ENCODE data around the gene RIMS4.

RIMS4 gene

GRCh38 chr20:44715499-44716308 is 94.6 kb downstream of the RIMS4 start:
- no peak for DNase-seq

- no peak for DNase-seq
Measured at GRCh38 chr20:44714701-44715498, 95.4 kb downstream of the RIMS4 start, which contains the start of gene CCN5. CCN5 (plus strand) TSS chr20:44715369; CDS start chr20:44715391, 22 bp downstream.

GRCh38 chr20:44714102-44714700 is 96.1 kb downstream of the RIMS4 start:
- no peak for DNase-seq

- DNase-seq = no peak
Measured at GRCh38 chr20:44711237-44711636, 99.1 kb downstream of the RIMS4 start.

GRCh38 chr20:44709797-44710196 is 100.5 kb downstream of the RIMS4 start:
- DNase-seq = no peak

- no peak for DNase-seq
Measured at GRCh38 chr20:44709380-44709779, 101.0 kb downstream of the RIMS4 start.

- DNase-seq = no peak
Measured at GRCh38 chr20:44707018-44707579, 103.2 kb downstream of the RIMS4 start.

GRCh38 chr20:44706301-44707017 is 103.9 kb downstream of the RIMS4 start:
- DNase-seq = no peak

- no peak for DNase-seq
Measured at GRCh38 chr20:44705364-44706094, 104.8 kb downstream of the RIMS4 start.

- no peak for DNase-seq
Measured at GRCh38 chr20:44704551-44704971, 105.8 kb downstream of the RIMS4 start.

GRCh38 chr20:44703956-44704488 is 106.3 kb downstream of the RIMS4 start:
- no peak for DNase-seq

GRCh38 chr20:44703183-44703925 is 107.0 kb downstream of the RIMS4 start:
- no peak for DNase-seq

- no peak for DNase-seq
Measured at GRCh38 chr20:44702776-44703175, 107.6 kb downstream of the RIMS4 start.

GRCh38 chr20:44701858-44702256 is 108.5 kb downstream of the RIMS4 start:
- no peak for DNase-seq
